OCI-LY1 (cell line): ENCODE measurements around the gene ARHGEF4.

Experiments
- H2AFZ ChIP-seq: fragments of 200-600 bp; sonication (generic), shearing (Covaris generic); 2 replicates; pipeline ENCODE4 v1.6.0; 2014; ENCODE audit warnings: antibody characterized with exemption, mild to moderate bottlenecking, low read length
- H3F3A ChIP-seq: fragments of 200-600 bp; sonication (generic), shearing (Covaris generic); 2 replicates; pipeline ENCODE4 v1.6.0; 2014; ENCODE audit warnings: mild to moderate bottlenecking, antibody characterized with exemption, low read length, moderate library complexity; ENCODE audit not compliant: insufficient read depth
- H3K27ac ChIP-seq: fragments of 200-600 bp; sonication (generic); 2 replicates; pipeline ENCODE4 v1.5.1; 2014; ENCODE audit warnings: low read length, mixed run types, mild to moderate bottlenecking, low read depth; ENCODE audit not compliant: poor library complexity, severe bottlenecking
- H3K27me3 ChIP-seq: fragments of 200-600 bp; sonication (generic); 2 replicates; pipeline ENCODE4 v1.6.0; 2014; ENCODE audit warnings: antibody characterized with exemption, mild to moderate bottlenecking, low read length, moderate library complexity; ENCODE audit not compliant: insufficient read depth
- H3K36me3 ChIP-seq: fragments of 200-600 bp; sonication (generic); 2 replicates; pipeline ENCODE4 v1.6.1; 2014; ENCODE audit warnings: mild to moderate bottlenecking, antibody characterized with exemption, low read length, moderate library complexity, mixed read lengths; ENCODE audit not compliant: insufficient read depth
- H3K4me1 ChIP-seq: fragments of 200-600 bp; sonication (generic); 2 replicates; pipeline ENCODE4 v1.5.1; 2014; ENCODE audit warnings: mild to moderate bottlenecking, low read length, moderate library complexity; ENCODE audit not compliant: insufficient read depth, severe bottlenecking
- H3K4me2 ChIP-seq: fragments of 200-600 bp; sonication (generic), shearing (Covaris generic); 2 replicates; pipeline ENCODE4 v1.6.1; 2014; ENCODE audit warnings: low read length
- H3K4me3 ChIP-seq: fragments of 200-600 bp; sonication (generic); 2 replicates; pipeline ENCODE4 v1.5.1; 2014; ENCODE audit warnings: low read length, low read depth, mild to moderate bottlenecking, mixed read lengths; ENCODE audit not compliant: poor library complexity, severe bottlenecking
- H3K79me2 ChIP-seq: fragments of 200-600 bp; shearing (Covaris generic); 2 replicates; pipeline ENCODE4 v1.6.1; 2016; ENCODE audit warnings: mixed run types, low read length, mixed read lengths; ENCODE audit not compliant: insufficient read depth
- H3K9ac ChIP-seq: fragments of 200-600 bp; sonication (generic), shearing (Covaris generic); 2 replicates; pipeline ENCODE4 v1.6.1; 2014; ENCODE audit warnings: mild to moderate bottlenecking, low read length, mixed read lengths
- H3K9me2 ChIP-seq: fragments of 200-600 bp; sonication (generic), shearing (Covaris generic); 2 replicates; pipeline ENCODE4 v1.6.1; 2014; ENCODE audit warnings: low read depth, mild to moderate bottlenecking, low read length, mixed read lengths
- H3K9me3 ChIP-seq: fragments of 200-600 bp; shearing (Covaris generic); 2 replicates; pipeline ENCODE4 v1.6.1; 2014; ENCODE audit warnings: low read length, mixed read lengths
- H4K20me1 ChIP-seq: fragments of 200-600 bp; sonication (generic), shearing (Covaris generic); 2 replicates; pipeline ENCODE4 v1.6.0; 2016; ENCODE audit warnings: mild to moderate bottlenecking, low read length; ENCODE audit not compliant: insufficient read depth
- CTCF ChIP-seq: fragments of 200-600 bp; sonication (generic), shearing (Covaris generic); IDR thresholded peaks from 2 replicates; pipeline ENCODE4 v1.5.1; 2017; ENCODE audit warnings: mild to moderate bottlenecking, antibody characterized with exemption, low read length, moderate library complexity, mixed read lengths
- EZH2 ChIP-seq: fragments of 200-600 bp; sonication (generic), shearing (Covaris generic); IDR thresholded peaks from 2 replicates; pipeline ENCODE4 v1.8.0; 2017; ENCODE audit warnings: borderline replicate concordance, mixed run types, mild to moderate bottlenecking, antibody characterized with exemption, low read length, moderate library complexity, mixed read lengths

ARHGEF4 gene

DNA sequence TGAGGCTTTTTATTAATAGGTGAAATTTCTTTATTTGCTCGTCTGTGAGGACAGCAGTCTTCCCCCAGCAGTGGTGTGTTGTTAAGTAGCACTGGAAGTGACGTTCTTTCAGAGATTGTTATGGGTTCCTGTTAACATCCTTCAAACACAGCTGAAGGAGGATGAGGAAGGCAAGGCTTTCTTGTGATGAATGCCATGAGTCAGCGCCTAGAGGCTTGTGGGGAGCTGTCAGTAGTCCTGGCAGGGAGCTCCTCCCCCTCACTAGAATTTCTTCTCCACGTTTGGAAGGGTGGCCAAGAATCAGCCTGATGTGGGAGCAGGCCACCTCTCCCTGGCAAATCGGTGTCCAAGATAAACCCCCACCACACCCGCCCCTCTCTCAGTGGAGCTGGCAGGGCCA is 113.2 kb downstream of the ARHGEF4 start:
- Histone ChIP-seq H3K4me2 (no peak overlapping the region), H3K9ac (no peak overlapping the region), H3K4me1 (no peaks in the 10 kb centered on the region), H4K20me1 (no peaks in the 10 kb centered on the region), H3K27me3 (no peaks in the 10 kb centered on the region), H2AFZ (no peak overlapping the region), H3K27ac (no peak overlapping the region), H3F3A (no peaks in the 10 kb centered on the region), H3K9me3 (peaks cover 1% of the 10 kb centered on the region; the same call in 1 of the 2 replicates), H3K4me3 (no peak overlapping the region), H3K79me2 (no peaks in the 10 kb centered on the region), H3K9me2 (no peaks in the 10 kb centered on the region), H3K36me3 (no peaks in the 10 kb centered on the region)
- TF ChIP-seq EZH2 (no peak), CTCF (no peak)

GRCh38 chr2:130951018-130951417 is 114.3 kb downstream of the ARHGEF4 start:
- Histone ChIP-seq H2AFZ (no peak overlapping the region), H3K9ac (no peak overlapping the region), H4K20me1 (no peaks in the 10 kb centered on the region), H3K79me2 (no peaks in the 10 kb centered on the region), H3K36me3 (no peaks in the 10 kb centered on the region), H3F3A (no peaks in the 10 kb centered on the region), H3K27ac (no peak overlapping the region), H3K4me1 (no peaks in the 10 kb centered on the region), H3K9me2 (no peaks in the 10 kb centered on the region), H3K4me2 (no peak overlapping the region), H3K9me3 (peaks cover 4% of the 10 kb centered on the region; the same call in 1 of the 2 replicates), H3K4me3 (no peak overlapping the region), H3K27me3 (no peaks in the 10 kb centered on the region)
- TF ChIP-seq EZH2, result no peak
- no peak for TF ChIP-seq CTCF

GRCh38 chr2:130954873-130955272 is 118.2 kb downstream of the ARHGEF4 start:
- Histone ChIP-seq H3K9ac (no peak overlapping the region), H3K4me1 (no peaks in the 10 kb centered on the region), H3K36me3 (no peaks in the 10 kb centered on the region), H3K4me3 (no peak overlapping the region), H3K9me2 (no peaks in the 10 kb centered on the region), H3K27ac (no peak overlapping the region), H3K27me3 (no peaks in the 10 kb centered on the region), H3K4me2 (no peak overlapping the region), H3K79me2 (no peaks in the 10 kb centered on the region), H4K20me1 (no peaks in the 10 kb centered on the region), H3K9me3 (peaks cover 4% of the 10 kb centered on the region; the same call in 1 of the 2 replicates), H2AFZ (no peak overlapping the region), H3F3A (no peaks in the 10 kb centered on the region)
- TF ChIP-seq EZH2 (no peak), CTCF (no peak)
